A549 (cell line): ENCODE results near the gene SH3BGR. TPM values are rescaled to one million over a fixed set of nuclear protein-coding genes. Genes with fewer than 3 reads are reported as not detected.
"Not testable (repeated sequence)": the region's sequence is repeated elsewhere in the genome, so short reads cannot be mapped to it uniquely, and the experiment has no call there.

Experiments
- ATAC-seq, 2 experiments: fragments of 200-7000 bp in 1 of 2; fragments of >200 bp in 1 of 2; cut with Nextera tagmentation in 1 of 2; cut with Tn5 transposase in 1 of 2; 3 replicates each; pipeline versions ENCODE4 v1.8.0 to v1.9.1; 2018 to 2020; ENCODE audit warnings: mild to moderate bottlenecking in 1 of 2, moderate library complexity in 1 of 2
- CTCF ChIA-PET: fragments of 300-600 bp; sonication (Branson Sonifier 250); formaldehyde crosslinking; extraction: SDS; loops from one replicate; lab custom pipeline; 2021; ENCODE audit warnings: antibody characterized with exemption, inconsistent platforms; lab: Yijun Ruan, JAX
- POLR2A ChIA-PET: fragments of 350-600 bp; formaldehyde crosslinking; extraction: SDS; loops from one replicate; lab custom pipeline; 2021; ENCODE audit warnings: antibody characterized with exemption, inconsistent platforms; lab: Yijun Ruan, JAX
- DNase-seq, 2 experiments: peaks; one replicate each; pipeline versions ENCODE4 v3.0.0 to v3.0.0-alpha.2; 2011 to 2016; ENCODE audit warnings: low read depth in 1 of 2, low spot score in 1 of 2
- FAIRE-seq: peaks from 2 replicates; lab custom pipeline; 2011; peaks lifted over from hg19 to GRCh38; lab: Jason Lieb, UNC
- H3K27ac ChIP-seq, 2 experiments: fragments of >200 bp; sonication (Bioruptor Twin); formaldehyde crosslinking; 3 replicates each; pipeline ENCODE4 v1.5.1; 2016 to 2017
- H3K4me1 ChIP-seq: fragments of >200 bp; sonication (Bioruptor Twin); formaldehyde crosslinking; 3 replicates; pipeline ENCODE4 v1.6.1; 2016
- H3K4me2 ChIP-seq: fragments of >200 bp; sonication (Bioruptor Twin); formaldehyde crosslinking; 3 replicates; pipeline ENCODE4 v1.6.1; 2016
- H3K4me3 ChIP-seq: fragments of >200 bp; sonication (Bioruptor Twin); formaldehyde crosslinking; 3 replicates; pipeline ENCODE4 v1.5.1; 2016
- H3K9me3 ChIP-seq: fragments of >200 bp; sonication (Bioruptor Twin); formaldehyde crosslinking; 3 replicates; pipeline ENCODE4 v1.6.1; 2016
- FOSB ChIP-seq: fragments of 250-450 bp; sonication (Bioruptor Pico); IDR thresholded peaks from 2 replicates; pipeline ENCODE4 v1.5.0; 2020; ENCODE audit warnings: mild to moderate bottlenecking, moderate library complexity
- GATA3 ChIP-seq: IDR thresholded peaks from 2 replicates; pipeline ENCODE4 v1.6.1; 2012; ENCODE audit warnings: borderline replicate concordance
- HOXB5 ChIP-seq: fragments of 250-450 bp; sonication (Bioruptor Pico); IDR thresholded peaks from 2 replicates; pipeline ENCODE4 v1.5.0; 2020; ENCODE audit warnings: mild to moderate bottlenecking, moderate library complexity
- JUN ChIP-seq, 2 experiments: fragments of >200 bp; sonication (Bioruptor Twin); formaldehyde crosslinking; IDR thresholded peaks; 2 replicates in 1 of 2; 3 replicates in 1 of 2; pipeline ENCODE4 v1.6.1; 2016 to 2017
- NPAS2 ChIP-seq: fragments of 250-450 bp; sonication (Bioruptor Pico); IDR thresholded peaks from 2 replicates; pipeline ENCODE4 v1.8.0; 2022; ENCODE audit warnings: mild to moderate bottlenecking, moderate library complexity, borderline replicate concordance
- TP53 ChIP-seq: fragments of 250-450 bp; sonication (Bioruptor Pico); IDR thresholded peaks from 2 replicates; pipeline ENCODE4 v1.5.0; 2021; ENCODE audit warnings: mild to moderate bottlenecking, moderate library complexity
- ZFP36 ChIP-seq: fragments of 450-650 bp; IDR thresholded peaks from 2 replicates; pipeline ENCODE4 v1.6.1; 2014; ENCODE audit warnings: borderline replicate concordance; ENCODE audit not compliant: partially characterized antibody
- WGBS: methylation state at CpG from one replicate; pipeline ENCODE4 v1.1.6; 2017; ENCODE audit errors: missing lambda C conversion rate; 5-methylcytosine and 5-hydroxymethylcytosine counted together
- polyA plus RNA-seq, 4 experiments: library from polyadenylated mRNA; depleted of rRNA in 3 of 4; stranded (reverse); fragments of >200 nt; fragmentation: RNase III in 1 of 4; extraction: RNeasy Plus Mini Kit Qiagen cat#74134 plus additional on column Dnase treatment in 1 of 4; gene quantifications; 2 replicates in 3 of 4; 3 replicates in 1 of 4; pipeline ENCODE4 v1.2.3, GENCODE V29; 2011 to 2017
- TF ChIP-seq, protein P1 (sequence below): fragments of 200-600 bp; sonication (generic); IDR thresholded peaks from 2 replicates; pipeline ENCODE4 v1.6.1; 2016; ENCODE audit warnings: antibody characterized with exemption, mild to moderate bottlenecking, moderate library complexity
- TF ChIP-seq, protein P2 (sequence below): IDR thresholded peaks from 2 replicates; pipeline ENCODE4 v1.6.1; 2012
- TF ChIP-seq, protein P3 (sequence below): IDR thresholded peaks from 2 replicates; pipeline ENCODE4 v1.6.1; 2012; ENCODE audit warnings: low read depth, borderline replicate concordance
- TF ChIP-seq, protein P4 (sequence below): fragments of 250-450 bp; sonication (Bioruptor Pico); IDR thresholded peaks from 2 replicates; pipeline ENCODE4 v1.5.0; 2020; ENCODE audit warnings: low read depth, mild to moderate bottlenecking, moderate library complexity

The SH3BGR gene
- polyA plus RNA-seq, 2 of the 4 experiments (the other 2 are of a cell fraction) = 1.0 to 3.0 TPM

DNA sequence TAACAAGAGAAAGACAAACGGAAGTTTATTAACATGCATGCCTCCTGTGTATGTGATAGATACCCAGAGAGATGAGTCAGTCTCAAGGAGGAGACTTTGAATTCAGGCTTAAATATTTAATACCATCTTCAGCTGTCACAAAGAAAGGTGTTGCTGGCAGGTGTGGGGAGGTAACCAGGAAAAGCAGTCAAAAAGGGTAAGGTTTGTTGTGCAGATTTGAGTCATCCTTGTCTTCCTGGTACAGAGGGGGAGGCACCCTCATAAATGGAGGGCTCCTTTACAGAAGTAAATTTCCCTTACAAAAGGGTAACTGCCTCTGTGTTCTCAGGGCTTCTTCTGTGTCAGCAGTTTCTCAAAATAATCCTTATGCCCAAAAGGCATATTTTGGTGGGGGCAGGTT lies 85.8 kb downstream of the SH3BGR start:
- DNase-seq = no peak
- no peaks in the 10 kb centered on the region for H3K9me3 ChIP-seq
- POLR2A ChIA-PET = no interaction called here
- no peak overlapping the region for H3K4me3 ChIP-seq
- no peak overlapping the region for H3K4me2 ChIP-seq
- TF ChIP-seq, protein P1, sequence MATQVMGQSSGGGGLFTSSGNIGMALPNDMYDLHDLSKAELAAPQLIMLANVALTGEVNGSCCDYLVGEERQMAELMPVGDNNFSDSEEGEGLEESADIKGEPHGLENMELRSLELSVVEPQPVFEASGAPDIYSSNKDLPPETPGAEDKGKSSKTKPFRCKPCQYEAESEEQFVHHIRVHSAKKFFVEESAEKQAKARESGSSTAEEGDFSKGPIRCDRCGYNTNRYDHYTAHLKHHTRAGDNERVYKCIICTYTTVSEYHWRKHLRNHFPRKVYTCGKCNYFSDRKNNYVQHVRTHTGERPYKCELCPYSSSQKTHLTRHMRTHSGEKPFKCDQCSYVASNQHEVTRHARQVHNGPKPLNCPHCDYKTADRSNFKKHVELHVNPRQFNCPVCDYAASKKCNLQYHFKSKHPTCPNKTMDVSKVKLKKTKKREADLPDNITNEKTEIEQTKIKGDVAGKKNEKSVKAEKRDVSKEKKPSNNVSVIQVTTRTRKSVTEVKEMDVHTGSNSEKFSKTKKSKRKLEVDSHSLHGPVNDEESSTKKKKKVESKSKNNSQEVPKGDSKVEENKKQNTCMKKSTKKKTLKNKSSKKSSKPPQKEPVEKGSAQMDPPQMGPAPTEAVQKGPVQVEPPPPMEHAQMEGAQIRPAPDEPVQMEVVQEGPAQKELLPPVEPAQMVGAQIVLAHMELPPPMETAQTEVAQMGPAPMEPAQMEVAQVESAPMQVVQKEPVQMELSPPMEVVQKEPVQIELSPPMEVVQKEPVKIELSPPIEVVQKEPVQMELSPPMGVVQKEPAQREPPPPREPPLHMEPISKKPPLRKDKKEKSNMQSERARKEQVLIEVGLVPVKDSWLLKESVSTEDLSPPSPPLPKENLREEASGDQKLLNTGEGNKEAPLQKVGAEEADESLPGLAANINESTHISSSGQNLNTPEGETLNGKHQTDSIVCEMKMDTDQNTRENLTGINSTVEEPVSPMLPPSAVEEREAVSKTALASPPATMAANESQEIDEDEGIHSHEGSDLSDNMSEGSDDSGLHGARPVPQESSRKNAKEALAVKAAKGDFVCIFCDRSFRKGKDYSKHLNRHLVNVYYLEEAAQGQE = no peak
- TF ChIP-seq JUN (IDR thresholded peaks at IDR 0.05) = no peak
- TF ChIP-seq, protein P2, sequence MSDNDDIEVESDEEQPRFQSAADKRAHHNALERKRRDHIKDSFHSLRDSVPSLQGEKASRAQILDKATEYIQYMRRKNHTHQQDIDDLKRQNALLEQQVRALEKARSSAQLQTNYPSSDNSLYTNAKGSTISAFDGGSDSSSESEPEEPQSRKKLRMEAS = no peak
- no peaks in the 10 kb centered on the region for H3K4me1 ChIP-seq
- ATAC-seq = no peak
- 0% methylated on average over 1 of the region's 1 CpG for WGBS
- CTCF ChIA-PET = no interaction called here
- H3K27ac ChIP-seq = no peak overlapping the region
- FAIRE-seq = no peak

DNA sequence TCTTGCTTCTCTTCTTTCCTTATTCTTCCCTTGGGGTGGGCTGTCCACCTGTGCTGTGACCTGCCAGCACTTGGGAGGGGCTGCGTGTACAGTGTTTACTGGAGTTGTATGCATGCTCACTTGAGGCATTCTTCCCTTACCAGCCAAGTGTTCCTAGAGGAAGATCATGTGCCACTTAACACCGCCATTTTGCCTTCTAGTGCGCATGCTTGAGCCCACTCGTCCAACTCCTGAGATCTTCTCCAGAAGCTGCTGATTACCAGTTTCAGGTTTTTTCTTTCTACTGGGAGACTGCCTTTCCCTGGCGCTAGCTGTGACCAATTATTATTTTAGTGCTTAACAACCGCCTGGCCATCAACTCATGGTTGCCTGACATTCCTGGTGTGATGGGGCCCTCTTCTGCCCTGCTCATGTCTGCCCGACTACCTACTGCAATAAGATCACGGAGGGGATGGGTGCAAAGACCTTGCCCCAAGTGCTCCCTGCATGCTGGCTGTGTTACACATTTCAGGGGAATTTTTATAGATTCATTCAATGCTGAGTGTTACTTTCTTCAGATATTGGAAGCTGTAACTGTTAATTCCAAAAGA lies 86.8 kb downstream of the SH3BGR start:
- no peak overlapping the region for H3K4me3 ChIP-seq
- ATAC-seq = no peak
- POLR2A ChIA-PET = no interaction called here
- 71% methylated on average over 8 of the region's 8 CpGs for WGBS
- FAIRE-seq = no peak
- DNase-seq = no peak
- CTCF ChIA-PET = no interaction called here
- no peak overlapping the region for H3K4me2 ChIP-seq
- H3K4me1 ChIP-seq = no peaks in the 10 kb centered on the region
- no peaks in the 10 kb centered on the region for H3K9me3 ChIP-seq
- H3K27ac ChIP-seq = no peak overlapping the region
- TF ChIP-seq, protein P3, sequence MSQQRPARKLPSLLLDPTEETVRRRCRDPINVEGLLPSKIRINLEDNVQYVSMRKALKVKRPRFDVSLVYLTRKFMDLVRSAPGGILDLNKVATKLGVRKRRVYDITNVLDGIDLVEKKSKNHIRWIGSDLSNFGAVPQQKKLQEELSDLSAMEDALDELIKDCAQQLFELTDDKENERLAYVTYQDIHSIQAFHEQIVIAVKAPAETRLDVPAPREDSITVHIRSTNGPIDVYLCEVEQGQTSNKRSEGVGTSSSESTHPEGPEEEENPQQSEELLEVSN = no peak
- TF ChIP-seq ZFP36 = no peak
- TF ChIP-seq, protein P4, sequence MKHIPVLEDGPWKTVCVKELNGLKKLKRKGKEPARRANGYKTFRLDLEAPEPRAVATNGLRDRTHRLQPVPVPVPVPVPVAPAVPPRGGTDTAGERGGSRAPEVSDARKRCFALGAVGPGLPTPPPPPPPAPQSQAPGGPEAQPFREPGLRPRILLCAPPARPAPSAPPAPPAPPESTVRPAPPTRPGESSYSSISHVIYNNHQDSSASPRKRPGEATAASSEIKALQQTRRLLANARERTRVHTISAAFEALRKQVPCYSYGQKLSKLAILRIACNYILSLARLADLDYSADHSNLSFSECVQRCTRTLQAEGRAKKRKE (CRISPR knock-in tag) = no peak
- TF ChIP-seq GATA3 = no peak

DNA sequence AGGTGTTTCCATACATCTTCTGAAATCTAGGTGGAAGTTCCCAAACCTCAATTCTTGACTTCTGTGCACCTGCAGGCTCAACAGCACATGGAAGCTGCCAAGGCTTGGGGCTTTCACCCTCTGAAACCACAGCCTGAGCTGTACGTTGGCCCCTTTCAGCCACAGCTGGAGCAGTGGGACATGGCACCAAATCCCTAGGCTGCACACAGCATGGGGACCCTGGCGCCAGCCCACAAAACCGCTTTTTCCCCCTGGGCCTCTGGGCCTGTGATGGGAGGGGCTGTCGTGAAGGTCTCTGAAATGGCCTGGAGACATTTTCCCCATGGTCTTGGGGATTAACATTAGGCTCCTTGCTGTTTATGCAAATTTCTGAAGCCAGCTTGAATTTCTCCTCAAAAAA lies 88.6 kb downstream of the SH3BGR start:
- CTCF ChIA-PET, H3K9me3 ChIP-seq: not testable (repeated sequence)
- WGBS = 37% methylated on average over 4 of the region's 4 CpGs

DNA sequence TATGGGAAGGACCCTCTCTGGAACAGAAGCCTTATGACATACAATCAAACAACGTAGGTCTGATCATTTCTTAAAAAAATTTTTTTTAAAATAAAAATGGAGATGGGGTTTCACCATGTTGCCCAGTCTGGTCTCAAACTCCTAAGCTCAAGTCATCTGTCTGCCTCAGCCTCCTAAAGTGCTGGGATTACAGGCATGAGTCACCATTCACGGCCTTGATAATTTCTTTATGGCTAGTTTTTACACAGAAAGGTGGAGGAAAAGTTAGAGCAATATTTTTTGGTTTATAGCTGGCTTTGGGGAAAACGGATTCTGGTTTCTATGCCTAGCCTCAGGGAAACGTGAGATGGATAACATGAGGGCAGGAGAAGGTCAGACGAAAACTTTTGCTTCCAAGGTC lies 91.0 kb downstream of the SH3BGR start:
- CTCF ChIA-PET = no interaction called here
- TF ChIP-seq NPAS2 (no peak), HOXB5 (no peak), TP53 (CRISPR knock-in tag) (no peak), FOSB (CRISPR knock-in tag) (no peak)
- FAIRE-seq (no peak), ATAC-seq (no peak), DNase-seq (no peak)
- no peak overlapping the region for H3K4me3 ChIP-seq
- POLR2A ChIA-PET = interaction anchor here (0.7 kb wide), 1 partner anchor 12 kb away, joined by 6 read pairs; no protein-coding TSS in a partner anchor
- no peak overlapping the region for H3K4me2 ChIP-seq
- no peaks in the 10 kb centered on the region for H3K4me1 ChIP-seq
- 42% methylated on average over 5 of the region's 5 CpGs for WGBS
- H3K9me3 ChIP-seq = no peaks in the 10 kb centered on the region
- no peak overlapping the region for H3K27ac ChIP-seq

More for the DNA sequence above, 88.6 kb downstream of the SH3BGR start:
- H3K4me2 ChIP-seq, POLR2A ChIA-PET, ATAC-seq, DNase-seq, H3K4me3 ChIP-seq, H3K4me1 ChIP-seq, FAIRE-seq, H3K27ac ChIP-seq: not testable (repeated sequence)
